Stimulated activated CD8-positive, alpha-beta memory T cell treated with anti-CD3 and anti-CD28 coated beads, Interleukin-4, amount 100 ng/mL, for 24 hours (primary cell): ENCODE data around the gene HSPA1A.

Source experiments
- DNase-seq: peaks from one replicate; pipeline ENCODE4 v3.0.0-alpha.2; 2020; ENCODE audit warnings: low read depth

HSPA1A gene

DNA sequence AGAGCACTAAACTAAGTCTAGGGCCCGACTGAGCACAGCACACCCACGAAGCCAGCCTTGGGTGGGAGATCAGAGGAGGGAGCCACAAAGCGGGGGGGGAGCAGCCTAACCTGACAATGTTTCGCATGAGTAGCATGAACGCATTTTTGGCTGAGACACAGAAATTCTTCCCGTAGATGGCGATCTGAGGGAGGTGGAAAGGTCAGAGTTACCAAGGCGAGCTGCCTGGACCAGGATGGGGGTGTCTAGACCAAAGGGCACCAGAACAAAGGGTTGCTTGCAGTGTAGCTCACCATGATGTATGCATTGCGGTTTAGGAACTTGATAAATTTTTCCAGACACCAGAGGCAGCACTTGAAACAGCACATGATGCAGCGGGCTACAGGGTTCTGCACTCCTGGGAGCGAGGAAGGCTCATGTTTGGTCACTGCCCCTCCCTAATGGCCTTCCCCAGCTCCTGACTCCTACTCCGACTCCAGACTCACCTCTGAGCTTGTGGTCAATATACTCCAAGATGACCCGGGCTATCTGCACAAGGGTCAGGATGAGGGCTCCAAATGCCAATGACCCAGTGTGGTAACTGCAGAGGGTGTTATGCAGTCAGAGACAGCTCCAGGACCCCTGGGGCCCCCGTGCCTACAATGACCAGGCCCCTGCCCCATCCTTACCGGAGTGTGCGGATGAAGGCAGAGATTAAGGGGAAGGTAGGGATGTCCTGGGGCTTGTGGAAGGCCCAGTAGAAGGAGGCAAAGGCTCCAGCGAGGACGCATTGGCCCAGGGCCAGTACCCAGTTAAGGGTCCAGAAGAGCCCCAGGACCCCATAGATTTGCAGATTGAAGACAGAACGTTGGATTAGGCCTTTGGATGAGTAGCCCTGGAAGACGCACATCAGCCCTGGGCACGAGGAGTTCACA lies 50.1 kb downstream of the HSPA1A start:
- DNase-seq = no peak
